ENCODE data around the gene SYT7. TPM values are rescaled to one million over a fixed set of nuclear protein-coding genes. Genes with fewer than 3 reads are reported as not detected.

SYT7 gene
- polyA plus RNA-seq, 2 of the 4 experiments (the other 2 are of a cell fraction): 0.37 to 1.0 TPM

GRCh38 chr11:61610905-61611304 lies 30.0 kb upstream of the SYT7 start:
- H3K4me2 ChIP-seq: no peak overlapping the region
- H3K4me3 ChIP-seq: no peak overlapping the region
- TF ChIP-seq GATA3 (IDR thresholded peaks at IDR 0.05; ENCODE audit: borderline replicate concordance) (no peak), NR3C1 (IDR thresholded peaks at IDR 0.05) (no peak), SREBF2 (IDR thresholded peaks at IDR 0.05) (no peak)
- TF ChIP-seq, protein P1, sequence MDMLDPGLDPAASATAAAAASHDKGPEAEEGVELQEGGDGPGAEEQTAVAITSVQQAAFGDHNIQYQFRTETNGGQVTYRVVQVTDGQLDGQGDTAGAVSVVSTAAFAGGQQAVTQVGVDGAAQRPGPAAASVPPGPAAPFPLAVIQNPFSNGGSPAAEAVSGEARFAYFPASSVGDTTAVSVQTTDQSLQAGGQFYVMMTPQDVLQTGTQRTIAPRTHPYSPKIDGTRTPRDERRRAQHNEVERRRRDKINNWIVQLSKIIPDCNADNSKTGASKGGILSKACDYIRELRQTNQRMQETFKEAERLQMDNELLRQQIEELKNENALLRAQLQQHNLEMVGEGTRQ (IDR thresholded peaks at IDR 0.05): no peak
- TF ChIP-seq, protein P2, sequence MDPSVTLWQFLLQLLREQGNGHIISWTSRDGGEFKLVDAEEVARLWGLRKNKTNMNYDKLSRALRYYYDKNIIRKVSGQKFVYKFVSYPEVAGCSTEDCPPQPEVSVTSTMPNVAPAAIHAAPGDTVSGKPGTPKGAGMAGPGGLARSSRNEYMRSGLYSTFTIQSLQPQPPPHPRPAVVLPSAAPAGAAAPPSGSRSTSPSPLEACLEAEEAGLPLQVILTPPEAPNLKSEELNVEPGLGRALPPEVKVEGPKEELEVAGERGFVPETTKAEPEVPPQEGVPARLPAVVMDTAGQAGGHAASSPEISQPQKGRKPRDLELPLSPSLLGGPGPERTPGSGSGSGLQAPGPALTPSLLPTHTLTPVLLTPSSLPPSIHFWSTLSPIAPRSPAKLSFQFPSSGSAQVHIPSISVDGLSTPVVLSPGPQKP (IDR thresholded peaks at IDR 0.05; ENCODE audit: low read depth, low read length): no peak
- ATAC-seq (no peak), FAIRE-seq (no peak), DNase-seq (ENCODE audit: low read depth in 1 of 2, low spot score in 1 of 2) (no peak)
- ChIA-PET CTCF (interaction anchor here (1.0 to 4.5 kb wide), 4 partner anchors 13 to 29 kb away, joined by 4 to 18 read pairs (median 5); no protein-coding TSS in a partner anchor), POLR2A (no interaction called here)
- 61% methylated on average over 5 of the region's 9 CpGs for WGBS (ENCODE audit: missing lambda C conversion rate)
- no peaks in the 10 kb centered on the region for H3K9me3 ChIP-seq
- no peak overlapping the region for H3K27ac ChIP-seq
- H3K4me1 ChIP-seq: no peaks in the 10 kb centered on the region

- WGBS (ENCODE audit: missing lambda C conversion rate): 27% methylated on average over 8 of the region's 8 CpGs
- TF ChIP-seq TP53 (CRISPR knock-in tag; IDR thresholded peaks at IDR 0.05) (no peak), RAD21 (conservative IDR thresholded peaks at IDR 0.05 in 1 of 2, IDR thresholded peaks at IDR 0.05 in 1 of 2) (no peak), NPAS2 (CRISPR knock-in tag; IDR thresholded peaks at IDR 0.05; ENCODE audit: borderline replicate concordance) (no peak), MYC (IDR thresholded peaks at IDR 0.05; ENCODE audit: borderline replicate concordance, low read length) (no peak), SREBF2 (IDR thresholded peaks at IDR 0.05) (no peak), BHLHE40 (IDR thresholded peaks at IDR 0.05; ENCODE audit: low read depth, low read length) (no peak), POLR2A (IDR thresholded peaks at IDR 0.05; ENCODE audit: low read length) (no peak), HMGXB4 (CRISPR knock-in tag; IDR thresholded peaks at IDR 0.05; ENCODE audit: borderline replicate concordance) (no peak), CBX8 (IDR thresholded peaks at IDR 0.05) (no peak), NR3C1 (IDR thresholded peaks at IDR 0.05) (no peak), RARB (CRISPR knock-in tag; IDR thresholded peaks at IDR 0.05) (no peak)
- TF ChIP-seq, protein P1 (IDR thresholded peaks at IDR 0.05): no peak
- TF ChIP-seq, protein P3, sequence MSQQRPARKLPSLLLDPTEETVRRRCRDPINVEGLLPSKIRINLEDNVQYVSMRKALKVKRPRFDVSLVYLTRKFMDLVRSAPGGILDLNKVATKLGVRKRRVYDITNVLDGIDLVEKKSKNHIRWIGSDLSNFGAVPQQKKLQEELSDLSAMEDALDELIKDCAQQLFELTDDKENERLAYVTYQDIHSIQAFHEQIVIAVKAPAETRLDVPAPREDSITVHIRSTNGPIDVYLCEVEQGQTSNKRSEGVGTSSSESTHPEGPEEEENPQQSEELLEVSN (IDR thresholded peaks at IDR 0.05; ENCODE audit: borderline replicate concordance, low read depth): no peak
- peak in 1 of 2 experiments; percentile 35 for DNase-seq (ENCODE audit: low read depth in 1 of 2, low spot score in 1 of 2)
- FAIRE-seq: no peak
- ChIA-PET CTCF (interaction anchor here (1.0 to 4.5 kb wide), 4 partner anchors 14 to 29 kb away, joined by 3 to 18 read pairs (median 5); no protein-coding TSS in a partner anchor), POLR2A (no interaction called here)
- H3K9me3 ChIP-seq: no peaks in the 10 kb centered on the region
- no peaks in the 10 kb centered on the region for H3K4me1 ChIP-seq
- peak; percentile 54 to 76; a peak in 5 of 6 replicates for ATAC-seq
- H3K4me2 ChIP-seq: no peak overlapping the region
- H3K4me3 ChIP-seq: no peak overlapping the region
- H3K27ac ChIP-seq: no peak overlapping the region
Observed at GRCh38 chr11:61609980-61610366, 29.1 kb upstream of the SYT7 start.
